ENCODE results near the gene CLDN10.

DNA sequence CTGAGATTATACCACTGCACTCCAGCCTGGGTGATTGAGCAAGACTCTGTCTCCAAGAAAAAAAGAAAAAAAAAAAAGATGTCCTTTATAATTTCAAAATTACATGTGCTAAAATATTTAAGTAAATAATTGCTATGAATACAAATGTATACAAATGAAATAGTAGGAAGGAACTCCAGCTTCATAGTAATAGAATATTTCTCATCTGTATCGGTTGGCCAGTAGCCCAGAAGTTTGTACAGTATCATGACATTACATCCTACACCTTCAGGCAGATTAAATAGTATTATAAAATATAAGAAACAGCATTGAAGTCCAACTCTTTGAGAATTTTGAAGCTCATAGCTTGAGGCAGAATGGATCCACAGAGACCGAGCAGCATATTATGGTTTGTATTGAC is 36.5 kb upstream of the CLDN10 start:
- TF ChIP-seq, protein P1, sequence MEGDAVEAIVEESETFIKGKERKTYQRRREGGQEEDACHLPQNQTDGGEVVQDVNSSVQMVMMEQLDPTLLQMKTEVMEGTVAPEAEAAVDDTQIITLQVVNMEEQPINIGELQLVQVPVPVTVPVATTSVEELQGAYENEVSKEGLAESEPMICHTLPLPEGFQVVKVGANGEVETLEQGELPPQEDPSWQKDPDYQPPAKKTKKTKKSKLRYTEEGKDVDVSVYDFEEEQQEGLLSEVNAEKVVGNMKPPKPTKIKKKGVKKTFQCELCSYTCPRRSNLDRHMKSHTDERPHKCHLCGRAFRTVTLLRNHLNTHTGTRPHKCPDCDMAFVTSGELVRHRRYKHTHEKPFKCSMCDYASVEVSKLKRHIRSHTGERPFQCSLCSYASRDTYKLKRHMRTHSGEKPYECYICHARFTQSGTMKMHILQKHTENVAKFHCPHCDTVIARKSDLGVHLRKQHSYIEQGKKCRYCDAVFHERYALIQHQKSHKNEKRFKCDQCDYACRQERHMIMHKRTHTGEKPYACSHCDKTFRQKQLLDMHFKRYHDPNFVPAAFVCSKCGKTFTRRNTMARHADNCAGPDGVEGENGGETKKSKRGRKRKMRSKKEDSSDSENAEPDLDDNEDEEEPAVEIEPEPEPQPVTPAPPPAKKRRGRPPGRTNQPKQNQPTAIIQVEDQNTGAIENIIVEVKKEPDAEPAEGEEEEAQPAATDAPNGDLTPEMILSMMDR (IDR thresholded peaks at IDR 0.05; ENCODE audit: low read depth, low read length) = no peak
- TF ChIP-seq MYC (IDR thresholded peaks at IDR 0.05; ENCODE audit: low read depth, low read length) = no peak
- no peak for TF ChIP-seq POLR2A (IDR thresholded peaks at IDR 0.05; ENCODE audit: extremely low read depth, insufficient read length)
- TF ChIP-seq, protein P2, sequence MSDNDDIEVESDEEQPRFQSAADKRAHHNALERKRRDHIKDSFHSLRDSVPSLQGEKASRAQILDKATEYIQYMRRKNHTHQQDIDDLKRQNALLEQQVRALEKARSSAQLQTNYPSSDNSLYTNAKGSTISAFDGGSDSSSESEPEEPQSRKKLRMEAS (IDR thresholded peaks at IDR 0.05; ENCODE audit: low read depth, low read length) = no peak

All from NB4 (cell line).